Thoracic aorta (tissue), 2 donors: ENCODE data around the gene KCNH4. TPM values are rescaled to one million over a fixed set of nuclear protein-coding genes. Genes with fewer than 3 reads are reported as not detected.

Experiments used
- ATAC-seq: fragments of 150-250 bp; one replicate; pipeline ENCODE4 v1.8.0; 2017; ENCODE audit warnings: low read depth; ENCODE audit not compliant: insufficient number of reproducible peaks, low FRiP score
- DNase-seq: peaks from one replicate; pipeline ENCODE4 v3.0.0-alpha.2; 2020; ENCODE audit warnings: low spot score
- H3K27ac ChIP-seq, 2 donors: fragments of 200-600 bp; sonication (generic); 1 replicate in 1 of 2; 2 replicates in 1 of 2; pipeline ENCODE4 v1.5.1; 2016; ENCODE audit warnings: mild to moderate bottlenecking in 2 of 2, moderate library complexity in 2 of 2
- H3K27me3 ChIP-seq: fragments of 200-600 bp; sonication (generic); replicated peaks from 2 replicates; pipeline ENCODE4 v1.6.0; 2016; ENCODE audit warnings: mild to moderate bottlenecking; ENCODE audit not compliant: insufficient read depth
- H3K36me3 ChIP-seq: fragments of 200-600 bp; sonication (generic); one replicate; pipeline ENCODE4 v1.5.1; 2016
- H3K4me1 ChIP-seq, 2 donors: fragments of 200-600 bp; sonication (generic); 1 replicate in 1 of 2; 2 replicates in 1 of 2; pipeline versions ENCODE4 v1.5.1 to v1.6.0; 2016; ENCODE audit warnings: low read depth in 2 of 2, mild to moderate bottlenecking in 1 of 2; ENCODE audit not compliant: control insufficient read depth in 1 of 2
- H3K4me3 ChIP-seq: fragments of 200-600 bp; sonication (generic); 2 replicates; pipeline ENCODE4 v1.5.1; 2016; ENCODE audit warnings: mild to moderate bottlenecking
- H3K9me3 ChIP-seq: fragments of 200-600 bp; sonication (generic); 2 replicates; pipeline ENCODE4 v1.5.1; 2016
- CTCF ChIP-seq: fragments of 200-600 bp; sonication (generic); IDR thresholded peaks from one replicate; pipeline ENCODE4 v1.5.1; 2019; ENCODE audit warnings: antibody characterized with exemption
- total RNA-seq, 2 donors: library from RNA; depleted of rRNA; stranded (reverse); fragments of >200 nt; gene quantifications; one replicate each; pipeline versions ENCODE4 v1.1.0 to v1.2.3, GENCODE V29; 2016

KCNH4 gene
- total RNA-seq, 2 donors from 2014 or later = 0.21 TPM; not detected in 1

- Histone ChIP-seq H3K27ac (peak overlapping the region; percentile 29 to 64), H3K36me3 (no peaks in the 10 kb centered on the region), H3K4me3 (peak overlapping the region; percentile 69), H3K4me1 (peaks cover 13 to 30% of the 10 kb centered on the region in 2 donors), H3K27me3 (peaks cover 12% of the 10 kb centered on the region), H3K9me3 (no peaks in the 10 kb centered on the region)
- TF ChIP-seq CTCF = peak; percentile 75
- DNase-seq = no peak
- peak; percentile 27 for ATAC-seq
Observed at GRCh38 chr17:42183741-42184711, 3.1 kb upstream of the KCNH4 start.

DNA sequence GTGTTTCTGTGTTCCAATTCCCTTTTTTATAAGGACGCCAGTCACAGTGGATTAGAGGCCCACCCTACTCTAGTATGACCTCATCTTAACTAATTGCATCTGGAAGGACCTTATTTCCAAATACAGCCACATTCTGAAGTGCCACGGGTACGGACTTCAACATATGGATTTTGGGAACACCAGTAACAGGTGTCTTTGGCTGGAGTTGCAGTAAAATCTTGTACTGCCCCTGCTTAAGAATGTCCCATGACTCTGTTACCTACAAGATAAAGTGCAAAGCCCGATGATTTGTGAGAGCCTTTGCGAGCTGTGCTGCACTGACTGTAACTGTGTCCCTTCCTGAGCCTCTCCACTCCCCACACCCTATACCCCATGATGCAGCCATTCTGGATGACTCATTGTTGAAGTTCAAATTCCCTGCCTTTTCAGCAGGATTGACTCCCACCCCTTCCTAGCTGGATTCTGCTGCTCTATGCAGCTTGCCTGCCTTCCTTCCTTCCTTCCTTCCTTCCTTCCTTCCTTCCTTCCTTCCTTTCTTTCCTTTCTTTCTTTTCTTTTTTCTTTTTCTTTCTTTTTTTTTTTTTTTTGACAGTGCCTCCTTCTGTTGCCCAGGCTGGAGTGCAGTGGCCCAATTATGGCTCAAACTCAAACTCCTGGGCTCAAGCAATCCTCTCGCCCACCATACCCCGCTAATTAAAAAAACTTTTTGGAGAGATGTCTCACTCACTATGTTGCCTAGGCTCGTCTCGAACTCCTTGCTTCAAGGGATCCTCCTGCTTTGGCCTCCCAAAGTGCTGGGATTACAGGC, 2.2 kb upstream of the KCNH4 start:
- peaks cover 13 to 30% of the 10 kb centered on the region in 2 donors for H3K4me1 ChIP-seq
- H3K9me3 ChIP-seq = no peaks in the 10 kb centered on the region
- no peak for DNase-seq
- no peak for ATAC-seq
- H3K4me3 ChIP-seq = peak overlapping the region; percentile 69
- no peaks in the 10 kb centered on the region for H3K36me3 ChIP-seq
- peak overlapping the region; percentile 29 to 64 for H3K27ac ChIP-seq
- no peak for TF ChIP-seq CTCF
- peaks cover 12% of the 10 kb centered on the region for H3K27me3 ChIP-seq

DNA sequence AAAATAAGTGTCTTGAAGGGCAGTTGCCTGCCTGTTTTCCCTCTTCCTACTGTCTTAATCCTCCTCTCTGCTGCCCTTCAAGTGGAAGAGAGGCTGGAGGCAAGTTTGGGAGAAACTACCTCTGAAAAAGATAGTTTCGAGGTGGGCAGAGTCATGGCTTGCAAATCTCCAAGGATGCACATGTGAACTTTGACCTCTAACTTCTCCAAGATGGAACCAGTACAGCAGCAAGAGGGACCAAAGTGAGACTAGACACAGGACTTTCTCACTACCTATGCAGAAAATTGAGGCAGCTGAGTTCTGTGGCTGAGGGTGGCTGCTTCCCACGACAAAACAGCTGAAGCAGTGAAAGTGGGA, 887 bp upstream of the KCNH4 start:
- DNase-seq (no peak), ATAC-seq (no peak)
- peaks cover 13 to 30% of the 10 kb centered on the region in 2 donors for H3K4me1 ChIP-seq
- no peak overlapping the region for H3K27ac ChIP-seq
- no peak overlapping the region for H3K4me3 ChIP-seq
- TF ChIP-seq CTCF = no peak
- H3K9me3 ChIP-seq = no peaks in the 10 kb centered on the region
- H3K27me3 ChIP-seq = peaks cover 12% of the 10 kb centered on the region
- no peaks in the 10 kb centered on the region for H3K36me3 ChIP-seq

DNA sequence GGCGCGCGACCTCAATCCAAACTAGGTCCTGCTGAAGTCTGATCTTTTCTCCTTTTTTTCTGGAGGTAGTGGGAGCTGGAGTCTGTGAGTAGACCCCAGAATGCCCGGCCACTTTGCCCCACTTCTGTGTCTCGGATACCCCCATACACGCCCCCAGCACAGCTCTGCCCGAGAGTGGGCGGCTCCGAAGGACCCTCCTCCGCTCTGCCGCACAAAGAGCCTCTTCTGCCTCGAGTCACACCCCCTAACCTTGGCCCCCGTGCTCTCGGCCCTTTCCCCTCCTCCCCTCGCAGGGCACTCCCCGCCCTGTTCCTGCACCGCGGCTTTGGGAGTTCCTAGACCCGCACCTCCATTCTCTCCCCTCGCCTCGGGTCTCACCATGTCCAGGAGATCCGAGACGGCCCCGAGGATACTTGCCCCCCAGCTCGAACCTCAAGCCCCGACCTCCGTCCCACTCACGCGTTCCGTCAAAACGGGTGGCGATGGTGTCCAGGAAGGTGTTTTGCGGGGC, 476 bp downstream of the KCNH4 start:
- no peak for TF ChIP-seq CTCF
- no peak for ATAC-seq
- H3K27me3 ChIP-seq = peaks cover 12% of the 10 kb centered on the region
- peaks cover 13 to 30% of the 10 kb centered on the region in 2 donors for H3K4me1 ChIP-seq
- no peak overlapping the region for H3K27ac ChIP-seq
- no peak for DNase-seq
- H3K9me3 ChIP-seq = no peaks in the 10 kb centered on the region
- no peaks in the 10 kb centered on the region for H3K36me3 ChIP-seq
- H3K4me3 ChIP-seq = peak overlapping the region; percentile 61
